B cell (primary cell): ENCODE data around the gene CD244.

ENCODE experiments used
- EZH2 ChIP-seq: IDR thresholded peaks from 2 replicates; pipeline ENCODE4 v1.6.1; 2012; ENCODE audit warnings: borderline replicate concordance, low read depth, mild to moderate bottlenecking, moderate library complexity, low read length; ENCODE audit not compliant: insufficient read depth, poor library complexity, severe bottlenecking
- TF ChIP-seq, protein P1 (sequence below): fragments of 200-600 bp; IDR thresholded peaks from one replicate; pipeline ENCODE4 v1.8.0; 2022; ENCODE audit warnings: antibody characterized with exemption, mild to moderate bottlenecking

DNA sequence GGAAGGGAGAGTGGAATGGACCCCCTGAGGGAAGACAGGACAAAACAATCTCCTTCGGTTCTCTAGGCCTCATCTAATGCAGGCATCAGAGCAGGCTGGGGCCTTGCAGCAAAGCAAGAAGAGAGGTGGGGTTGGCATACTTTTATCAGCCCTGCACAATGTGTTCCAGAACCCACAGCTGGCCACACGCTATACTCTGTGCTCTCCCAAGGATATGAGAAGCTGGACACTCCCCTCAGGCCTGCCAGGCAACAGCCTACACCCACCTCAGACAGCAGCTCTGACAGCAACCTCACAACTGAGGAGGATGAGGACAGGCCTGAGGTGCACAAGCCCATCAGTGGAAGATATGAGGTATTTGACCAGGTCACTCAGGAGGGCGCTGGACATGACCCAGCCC, 39.4 kb downstream of the CD244 start:
- TF ChIP-seq, protein P1, sequence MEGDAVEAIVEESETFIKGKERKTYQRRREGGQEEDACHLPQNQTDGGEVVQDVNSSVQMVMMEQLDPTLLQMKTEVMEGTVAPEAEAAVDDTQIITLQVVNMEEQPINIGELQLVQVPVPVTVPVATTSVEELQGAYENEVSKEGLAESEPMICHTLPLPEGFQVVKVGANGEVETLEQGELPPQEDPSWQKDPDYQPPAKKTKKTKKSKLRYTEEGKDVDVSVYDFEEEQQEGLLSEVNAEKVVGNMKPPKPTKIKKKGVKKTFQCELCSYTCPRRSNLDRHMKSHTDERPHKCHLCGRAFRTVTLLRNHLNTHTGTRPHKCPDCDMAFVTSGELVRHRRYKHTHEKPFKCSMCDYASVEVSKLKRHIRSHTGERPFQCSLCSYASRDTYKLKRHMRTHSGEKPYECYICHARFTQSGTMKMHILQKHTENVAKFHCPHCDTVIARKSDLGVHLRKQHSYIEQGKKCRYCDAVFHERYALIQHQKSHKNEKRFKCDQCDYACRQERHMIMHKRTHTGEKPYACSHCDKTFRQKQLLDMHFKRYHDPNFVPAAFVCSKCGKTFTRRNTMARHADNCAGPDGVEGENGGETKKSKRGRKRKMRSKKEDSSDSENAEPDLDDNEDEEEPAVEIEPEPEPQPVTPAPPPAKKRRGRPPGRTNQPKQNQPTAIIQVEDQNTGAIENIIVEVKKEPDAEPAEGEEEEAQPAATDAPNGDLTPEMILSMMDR = no peak
- TF ChIP-seq EZH2 = no peak
